Measurements from ENCODE around the gene REC8.
A peak's percentile ranks its signal among the peaks of the same experiment; 100 is the strongest.

The REC8 gene

GRCh38 chr14:24138396-24139271 is 33.2 kb upstream of the REC8 start:
- DNase-seq (no peak), ATAC-seq (no peak)

GRCh38 chr14:24139272-24139934 is 32.5 kb upstream of the REC8 start:
- ATAC-seq (no peak), DNase-seq (peak; percentile 44)

- ATAC-seq: peak; percentile 89
- DNase-seq: peak; percentile 99
Observed at GRCh38 chr14:24141097-24141880, 30.6 kb upstream of the REC8 start, which contains the start of gene EMC9. Gene EMC9 (minus strand): TSS chr14:24141591. CDS start chr14:24141304, 287 bp downstream.

GRCh38 chr14:24143511-24143910 is 28.4 kb upstream of the REC8 start:
- DNase-seq (no peak), ATAC-seq (no peak)

- ATAC-seq (no peak), DNase-seq (no peak)
Observed at GRCh38 chr14:24144451-24144850, 27.4 kb upstream of the REC8 start.

GRCh38 chr14:24145219-24145618 is 26.7 kb upstream of the REC8 start:
- DNase-seq (no peak), ATAC-seq (no peak)

- DNase-seq: no peak
- ATAC-seq: no peak
Observed at GRCh38 chr14:24145690-24146452, 26.0 kb upstream of the REC8 start.

- DNase-seq: peak; percentile 97
- peak; percentile 84 for ATAC-seq
Observed at GRCh38 chr14:24146453-24146977, 25.4 kb upstream of the REC8 start, which contains the start of gene PSME2. Gene PSME2 (minus strand): TSS chr14:24146610. CDS start chr14:24146581, 29 bp downstream.

- ATAC-seq (peak; percentile 88), DNase-seq (peak; percentile 98)
Observed at GRCh38 chr14:24146978-24147760, 24.7 kb upstream of the REC8 start, which contains the start of gene RNF31. Gene RNF31 (plus strand): TSS chr14:24147498. CDS start chr14:24147699, 201 bp downstream.

- no peak for DNase-seq
- no peak for ATAC-seq
Observed at GRCh38 chr14:24147761-24148428, 24.0 kb upstream of the REC8 start.

- DNase-seq (no peak), ATAC-seq (no peak)
Observed at GRCh38 chr14:24149302-24149969, 22.4 kb upstream of the REC8 start.

- ATAC-seq (no peak), DNase-seq (no peak)
Observed at GRCh38 chr14:24150061-24150460, 21.8 kb upstream of the REC8 start.

GRCh38 chr14:24150567-24150966 is 21.3 kb upstream of the REC8 start:
- ATAC-seq (no peak), DNase-seq (no peak)

GRCh38 chr14:24150993-24151392 is 20.9 kb upstream of the REC8 start:
- DNase-seq: no peak
- no peak for ATAC-seq

GRCh38 chr14:24151404-24152080 is 20.3 kb upstream of the REC8 start:
- DNase-seq (no peak), ATAC-seq (no peak)

GRCh38 chr14:24155100-24155499 is 16.8 kb upstream of the REC8 start:
- ATAC-seq: no peak
- DNase-seq: no peak

- ATAC-seq: no peak
- DNase-seq: no peak
Observed at GRCh38 chr14:24156840-24157239, 15.0 kb upstream of the REC8 start.

GRCh38 chr14:24157331-24157730 is 14.5 kb upstream of the REC8 start:
- no peak for DNase-seq
- ATAC-seq: no peak
